ENCODE measurements around the gene FBXO24. TPM values are rescaled to one million over a fixed set of nuclear protein-coding genes. Genes with fewer than 3 reads are reported as not detected.

FBXO24 gene
- total RNA-seq, 2 donors from 2014 or later: 2.3 to 9.7 TPM

- no peak overlapping the region for H3K27ac ChIP-seq
Observed at GRCh38 chr7:100578246-100579183, 7.6 kb upstream of the FBXO24 start.

GRCh38 chr7:100580466-100581283, 5.5 kb upstream of the FBXO24 start:
- Histone ChIP-seq H3K4me1 (replicated peaks) (peaks cover 32% of the 10 kb centered on the region), H3K27ac (no peak overlapping the region), H3K36me3 (peaks cover 10 to 46% of the 10 kb centered on the region in 2 donors), H3K9me3 (no peaks in the 10 kb centered on the region), H3K4me3 (no peak overlapping the region), H3K27me3 (replicated peaks; ENCODE audit: insufficient read depth) (no peaks in the 10 kb centered on the region)
- no peak for DNase-seq (ENCODE audit: low spot score)
- intact Hi-C loops (cut with DNase I): loop anchor here (5.0 kb wide), 1 partner anchor 43 kb away; the partner anchor contains the start of gene AGFG2
- 84% methylated on average over 11 of the region's 11 CpGs for WGBS
- no peak for TF ChIP-seq CTCF (IDR thresholded peaks at IDR 0.05)
- TF ChIP-seq POLR2AphosphoS5 (IDR thresholded peaks at IDR 0.05): no peak
- TF ChIP-seq POLR2A (IDR thresholded peaks at IDR 0.05): no peak

More at GRCh38 chr7:100578246-100579183, 7.6 kb upstream of the FBXO24 start:
- DNase-seq (ENCODE audit: low spot score): no peak
- Histone ChIP-seq H3K9me3 (no peaks in the 10 kb centered on the region), H3K36me3 (peaks cover 14 to 46% of the 10 kb centered on the region in 2 donors), H3K4me1 (replicated peaks) (peaks cover 18% of the 10 kb centered on the region), H3K27me3 (replicated peaks; ENCODE audit: insufficient read depth) (no peaks in the 10 kb centered on the region), H3K4me3 (no peak overlapping the region)
- no peak for TF ChIP-seq CTCF (IDR thresholded peaks at IDR 0.05)
- no peak for TF ChIP-seq POLR2AphosphoS5 (IDR thresholded peaks at IDR 0.05)
- no peak for TF ChIP-seq POLR2A (IDR thresholded peaks at IDR 0.05)
- 91% methylated on average over 28 of the region's 28 CpGs for WGBS
- intact Hi-C loops (cut with DNase I): no loop called here

DNA sequence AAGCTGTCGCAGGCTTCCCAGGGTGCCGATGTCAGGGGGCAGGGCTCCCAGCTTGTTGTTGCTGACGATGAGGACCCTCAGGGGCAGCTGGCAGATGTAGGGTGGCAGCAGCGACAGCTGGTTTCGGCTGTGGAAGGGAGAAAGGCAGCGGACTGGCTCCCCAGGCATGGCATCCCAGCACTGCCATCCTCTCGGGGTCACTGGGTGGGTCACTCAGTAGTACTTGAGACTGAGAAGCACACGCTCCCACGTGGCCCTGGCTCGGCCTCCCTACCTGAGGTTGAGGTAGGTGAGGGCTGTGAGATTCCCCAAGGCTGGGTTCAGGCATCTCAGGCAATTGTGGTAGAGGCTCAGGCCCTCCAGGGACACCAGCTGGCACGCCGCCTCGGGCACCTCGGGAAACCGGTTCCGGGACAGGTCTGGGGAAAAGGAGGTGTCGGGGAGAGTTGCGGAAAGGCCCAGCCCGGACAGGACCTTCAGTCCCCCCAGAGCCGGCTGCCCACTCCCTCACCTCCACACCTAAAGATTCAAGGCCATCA, 4.0 kb upstream of the FBXO24 start:
- peak; percentile 78 for DNase-seq (ENCODE audit: low spot score)
- Histone ChIP-seq H3K9me3 (no peaks in the 10 kb centered on the region), H3K36me3 (peaks cover 6 to 33% of the 10 kb centered on the region in 2 donors), H3K27ac (peak overlapping the region; percentile 96 to 99), H3K4me3 (peak overlapping the region in 1 of 2 donors; percentile 98), H3K27me3 (replicated peaks; ENCODE audit: insufficient read depth) (no peaks in the 10 kb centered on the region), H3K4me1 (replicated peaks) (peaks cover 32% of the 10 kb centered on the region)
- TF ChIP-seq CTCF (IDR thresholded peaks at IDR 0.05) (no peak), POLR2AphosphoS5 (IDR thresholded peaks at IDR 0.05) (peak; percentile 74)
- intact Hi-C loops (cut with DNase I): loop anchor here (5.0 kb wide), 1 partner anchor 45 kb away; the partner anchor contains the start of gene AGFG2
- 54% methylated on average over 20 of the region's 20 CpGs for WGBS

GRCh38 chr7:100582650-100583049, 3.5 kb upstream of the FBXO24 start:
- no peak for DNase-seq (ENCODE audit: low spot score)
- Histone ChIP-seq H3K36me3 (peaks cover 6 to 28% of the 10 kb centered on the region in 2 donors), H3K27me3 (replicated peaks; ENCODE audit: insufficient read depth) (no peaks in the 10 kb centered on the region), H3K4me3 (peak overlapping the region in 1 of 2 donors; percentile 98), H3K4me1 (replicated peaks) (peaks cover 32% of the 10 kb centered on the region), H3K9me3 (no peaks in the 10 kb centered on the region), H3K27ac (peak overlapping the region; percentile 96 to 99)
- TF ChIP-seq POLR2AphosphoS5 (IDR thresholded peaks at IDR 0.05) (no peak), CTCF (IDR thresholded peaks at IDR 0.05) (no peak), POLR2A (IDR thresholded peaks at IDR 0.05) (no peak)
- 57% methylated on average over 11 of the region's 11 CpGs for WGBS
- intact Hi-C loops (cut with DNase I): loop anchor here (5.0 kb wide), 1 partner anchor 45 kb away; the partner anchor contains the start of gene AGFG2

All from prostate gland (tissue), 2 donors.